Adrenal gland (tissue), 12 donors: ENCODE measurements around the gene MORN1. TPM values are rescaled to one million over a fixed set of nuclear protein-coding genes. Genes with fewer than 3 reads are reported as not detected.
A peak's percentile ranks its signal among the peaks of the same experiment; 100 is the strongest.

ENCODE experiments used
- DNase-seq, 7 donors: peaks; one replicate each; pipeline ENCODE4 v3.0.0-alpha.2; 2019 to 2020
- H3K27ac ChIP-seq, 5 donors: fragments of 200-600 bp; sonication (generic) in 4 of 5; 1 replicate in 3 of 5; 2 replicates in 2 of 5; pipeline versions ENCODE4 v1.5.1 to v1.8.0; 2016 to 2020; ENCODE audit warnings: mild to moderate bottlenecking in 1 of 5
- H3K27me3 ChIP-seq: fragments of 200-600 bp; 2 replicates; pipeline ENCODE4 v1.8.0; 2021
- H3K36me3 ChIP-seq, 2 donors: fragments of 200-600 bp; replicated peaks in 1 of 2; 1 replicate in 1 of 2; 2 replicates in 1 of 2; pipeline versions ENCODE4 v1.5.1 to v1.8.0; 2018 to 2022
- H3K4me1 ChIP-seq, 2 donors: fragments of 200-600 bp; replicated peaks in 1 of 2; 1 replicate in 1 of 2; 2 replicates in 1 of 2; pipeline versions ENCODE4 v1.5.1 to v1.8.0; 2018 to 2021
- H3K4me3 ChIP-seq, 4 donors: fragments of 200-600 bp; sonication (generic) in 3 of 4; one replicate each; pipeline ENCODE4 v1.5.1; 2016 to 2018
- H3K9me3 ChIP-seq, 3 donors: fragments of 200-600 bp; sonication (generic) in 1 of 3; replicated peaks in 1 of 3; 1 replicate in 2 of 3; 2 replicates in 1 of 3; pipeline versions ENCODE4 v1.5.1 to v1.8.0; 2016 to 2021
- POLR2A ChIP-seq, 2 donors: fragments of 450-650 bp; IDR thresholded peaks; one replicate each; pipeline ENCODE4 v1.6.1; 2017; ENCODE audit warnings: antibody characterized with exemption in 2 of 2, mild to moderate bottlenecking in 2 of 2, moderate library complexity in 1 of 2
- WGBS, 4 donors: extraction: QIAGEN DNeasy Blood & Tissue Kit in 2 of 4; methylation state at CpG; one replicate each; pipeline versions ENCODE4 v1.1.5 to v1.1.7; 2013 to 2017; 5-methylcytosine and 5-hydroxymethylcytosine counted together
- intact Hi-C, 2 donors: fragments of 100-400 bp; cut with DNase I; formaldehyde crosslinking; loops; one replicate each; pipeline versions ENCODE4 v1.14.1 to v1.15.0; 2022 to 2023
- polyA plus RNA-seq, 3 donors: library from polyadenylated mRNA; stranded (reverse); fragments of 200-250 nt in 2 of 3; fragments of 350-450 nt in 1 of 3; fragmentation: Illumina TruSeq in 1 of 3; extraction: RNeasy Lipid Tissue Mini Kit (QIAGEN cat#74804) in 1 of 3; gene quantifications; one replicate each; pipeline ENCODE4 v1.2.3, GENCODE V29; 2013 to 2014
- total RNA-seq, 9 donors: library from RNA; depleted of rRNA in 4 of 9; stranded (reverse); fragments of >200 nt in 4 of 9; fragments of 120-200 nt in 1 of 9; fragmentation: NEBNext Ultra II Directional in 1 of 9; extraction: Animal tissue kit (Norgen Biotek cat#: 25700) in 1 of 9; gene quantifications; one replicate each; pipeline versions ENCODE4 v1.1.0 to v1.2.4, GENCODE V29; 2013 to 2023
- TF ChIP-seq, protein P1 (sequence below), 6 experiments: fragments of 450-650 bp in 4 of 6; fragments of 200-600 bp in 2 of 6; sonication (generic) in 1 of 6; IDR thresholded peaks; 1 replicate in 5 of 6; 2 replicates in 1 of 6; pipeline versions ENCODE4 v1.5.1 to v1.8.0; 2016 to 2021; ENCODE audit warnings: antibody characterized with exemption in 6 of 6, mild to moderate bottlenecking in 2 of 6, moderate library complexity in 1 of 6
- donor health status: healthy with polysubstance abuse.
- donor health status: Bipolar disorder and iron deficiency.
- donor health status: DM: yes; HTN: yes; CAD: no.
- donor health status: DM: no; HTN: no; CAD: no.
- donor health status: DM: no; HTN: no; CAD: no.
- donor health status: DM: yes; HTN: yes; CAD: no.

Gene MORN1
- total and polyA plus RNA-seq, 12 donors = 1.8 to 14.1 (median 8.7) TPM

DNA sequence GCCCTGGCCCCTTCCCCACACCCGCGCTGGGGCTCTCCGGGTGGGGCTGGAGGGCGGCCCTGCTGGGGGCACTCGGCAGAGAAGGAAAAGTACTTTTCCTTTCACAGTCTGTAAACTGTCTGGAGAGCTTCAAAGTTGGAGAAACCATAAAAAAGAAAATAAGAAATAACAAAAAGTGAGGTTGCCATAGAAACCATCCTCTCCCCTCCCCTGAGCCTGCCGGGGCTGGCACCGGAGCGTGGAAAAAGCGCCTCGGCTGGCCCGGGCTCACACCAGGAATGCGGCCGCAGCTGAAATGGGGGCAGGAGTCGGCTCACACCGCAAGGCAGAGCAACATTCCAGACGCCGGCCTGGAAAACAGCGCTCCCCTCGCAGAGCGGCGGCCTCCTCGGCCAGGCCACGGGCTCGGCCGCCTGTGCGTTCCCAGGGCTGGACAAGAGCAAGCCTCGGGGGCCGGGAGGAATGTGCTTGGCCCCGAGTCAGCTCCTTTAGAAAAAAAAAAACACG, 69.2 kb downstream of the MORN1 start:
- DNase-seq = peak in 3 of 7 donors; percentile 43 to 72 (median 46)
- WGBS, 4 donors = 35 to 41% (median 40%) methylated on average over 29 to 30 of the region's 30 CpGs
- peak overlapping the region in 2 of 5 donors; percentile 34 to 80 for H3K27ac ChIP-seq
- no peaks in the 10 kb centered on the region for H3K9me3 ChIP-seq
- intact Hi-C loops = no loop called here
- H3K27me3 ChIP-seq = peaks cover 10% of the 10 kb centered on the region
- H3K4me1 ChIP-seq = peaks cover 0 to 12% of the 10 kb centered on the region in 2 donors
- H3K36me3 ChIP-seq = no peaks in the 10 kb centered on the region
- TF ChIP-seq POLR2A (IDR thresholded peaks at IDR 0.05) = no peak
- TF ChIP-seq, protein P1, sequence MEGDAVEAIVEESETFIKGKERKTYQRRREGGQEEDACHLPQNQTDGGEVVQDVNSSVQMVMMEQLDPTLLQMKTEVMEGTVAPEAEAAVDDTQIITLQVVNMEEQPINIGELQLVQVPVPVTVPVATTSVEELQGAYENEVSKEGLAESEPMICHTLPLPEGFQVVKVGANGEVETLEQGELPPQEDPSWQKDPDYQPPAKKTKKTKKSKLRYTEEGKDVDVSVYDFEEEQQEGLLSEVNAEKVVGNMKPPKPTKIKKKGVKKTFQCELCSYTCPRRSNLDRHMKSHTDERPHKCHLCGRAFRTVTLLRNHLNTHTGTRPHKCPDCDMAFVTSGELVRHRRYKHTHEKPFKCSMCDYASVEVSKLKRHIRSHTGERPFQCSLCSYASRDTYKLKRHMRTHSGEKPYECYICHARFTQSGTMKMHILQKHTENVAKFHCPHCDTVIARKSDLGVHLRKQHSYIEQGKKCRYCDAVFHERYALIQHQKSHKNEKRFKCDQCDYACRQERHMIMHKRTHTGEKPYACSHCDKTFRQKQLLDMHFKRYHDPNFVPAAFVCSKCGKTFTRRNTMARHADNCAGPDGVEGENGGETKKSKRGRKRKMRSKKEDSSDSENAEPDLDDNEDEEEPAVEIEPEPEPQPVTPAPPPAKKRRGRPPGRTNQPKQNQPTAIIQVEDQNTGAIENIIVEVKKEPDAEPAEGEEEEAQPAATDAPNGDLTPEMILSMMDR (IDR thresholded peaks at IDR 0.05) = no peak
- no peak overlapping the region for H3K4me3 ChIP-seq

DNA sequence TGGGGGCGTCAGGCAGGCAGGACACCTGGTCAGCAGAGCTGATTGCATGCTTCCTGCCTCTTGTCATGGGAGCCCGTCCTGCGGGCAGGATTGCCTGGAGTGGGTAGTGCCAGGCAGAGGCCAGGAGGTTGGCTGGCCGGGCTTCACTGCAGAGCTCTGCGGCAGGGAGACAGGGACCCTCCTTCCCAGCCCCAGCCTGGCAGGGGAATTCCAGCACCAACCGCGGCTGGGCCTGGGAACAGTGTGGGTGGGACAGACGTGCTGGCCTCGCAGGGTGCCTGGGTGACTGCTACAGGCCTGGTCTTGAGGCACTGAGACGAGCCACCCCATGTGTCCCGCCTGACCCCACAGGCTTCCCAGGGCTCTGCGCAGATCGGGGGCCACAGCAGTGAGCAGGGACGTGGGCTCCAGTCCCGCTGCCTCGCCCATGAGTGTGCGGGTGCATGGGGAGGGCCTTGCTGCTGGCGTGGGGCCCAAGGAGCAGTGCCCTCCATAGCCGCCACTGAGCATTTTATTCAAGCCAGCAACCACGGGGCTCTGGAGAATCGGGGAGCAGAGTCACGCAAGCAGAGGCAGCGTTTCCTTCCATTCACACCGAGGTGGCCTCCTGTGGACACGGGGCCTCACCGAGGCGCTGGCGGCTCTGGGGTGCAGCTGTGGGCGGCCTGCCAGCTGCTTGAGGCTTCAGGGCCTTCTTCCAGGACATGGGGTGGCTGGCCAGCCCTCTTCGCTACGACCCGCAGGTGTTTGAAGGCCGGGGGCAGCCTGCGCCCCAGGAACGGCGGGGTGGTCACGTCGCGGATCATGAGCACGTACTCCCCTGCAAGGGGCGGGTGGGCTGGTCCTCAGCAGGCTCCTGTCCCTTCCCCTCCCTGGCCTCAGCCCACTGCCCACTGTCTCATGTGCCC, 70.3 kb downstream of the MORN1 start:
- no peak overlapping the region for H3K4me3 ChIP-seq
- no peak for DNase-seq
- peaks cover 0 to 12% of the 10 kb centered on the region in 2 donors for H3K4me1 ChIP-seq
- TF ChIP-seq POLR2A (IDR thresholded peaks at IDR 0.05) = no peak
- TF ChIP-seq, protein P1 (IDR thresholded peaks at IDR 0.05) = no peak
- peaks cover 10% of the 10 kb centered on the region for H3K27me3 ChIP-seq
- WGBS, 4 donors = 70 to 82% (median 78%) methylated on average over 6 to 41 of the region's 41 CpGs
- H3K9me3 ChIP-seq = no peaks in the 10 kb centered on the region
- intact Hi-C loops = no loop called here
- H3K36me3 ChIP-seq = no peaks in the 10 kb centered on the region
- peak overlapping the region in 1 of 5 donors; percentile 72 for H3K27ac ChIP-seq

DNA sequence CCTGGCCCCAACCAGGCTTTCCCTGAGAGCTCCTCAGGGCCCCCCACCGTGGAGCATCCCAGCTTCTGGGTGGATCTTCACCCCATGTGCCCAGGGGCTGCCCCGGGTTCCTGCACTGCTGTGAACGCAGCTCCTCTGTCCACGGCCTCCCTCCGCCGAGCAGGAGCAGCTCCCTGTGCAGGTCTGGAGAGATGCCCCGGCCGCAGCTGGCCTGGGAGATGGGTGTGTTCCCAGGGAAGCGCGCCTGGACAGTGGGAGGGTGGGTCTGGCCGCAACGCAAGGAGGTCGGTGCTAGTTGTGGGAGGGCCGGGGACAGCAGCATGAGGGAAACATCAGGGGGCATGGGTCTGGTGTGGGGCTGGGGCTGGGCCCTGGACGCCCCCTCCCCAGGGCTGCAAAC, 71.3 kb downstream of the MORN1 start:
- Histone ChIP-seq H3K4me1 (peaks cover 3 to 19% of the 10 kb centered on the region in 2 donors), H3K27ac (peak overlapping the region in 1 of 5 donors; percentile 22), H3K4me3 (no peak overlapping the region), H3K36me3 (no peaks in the 10 kb centered on the region), H3K27me3 (peaks cover 10% of the 10 kb centered on the region), H3K9me3 (no peaks in the 10 kb centered on the region)
- 74 to 86% (median 83%) methylated on average over 2 to 15 of the region's 15 CpGs for WGBS, 4 donors
- intact Hi-C loops = no loop called here
- no peak for TF ChIP-seq POLR2A (IDR thresholded peaks at IDR 0.05)
- TF ChIP-seq, protein P1 (IDR thresholded peaks at IDR 0.05) = no peak
- no peak for DNase-seq

DNA sequence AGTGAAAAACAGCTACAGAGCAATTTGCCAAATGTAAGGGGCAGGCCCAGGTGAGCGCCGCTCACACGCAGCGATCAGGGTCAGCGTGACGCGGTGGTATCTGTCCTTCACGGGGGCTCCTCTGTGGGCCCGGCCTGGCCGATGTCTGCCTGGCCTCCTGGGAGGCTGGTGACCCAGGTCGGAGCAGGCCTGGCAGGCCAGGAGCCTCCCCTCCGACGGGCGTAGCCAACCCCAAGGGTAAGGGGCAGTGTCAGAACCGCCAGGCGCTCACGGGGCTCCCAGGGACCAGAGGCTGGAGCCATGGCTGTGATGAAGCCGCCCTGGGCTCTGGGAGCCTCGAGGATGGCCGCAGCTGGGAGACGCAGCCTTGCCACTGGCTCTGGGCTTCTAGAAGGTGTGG, 72.1 kb downstream of the MORN1 start:
- H3K9me3 ChIP-seq = no peaks in the 10 kb centered on the region
- DNase-seq = no peak
- 79 to 87% (median 83%) methylated on average over 15 to 21 of the region's 21 CpGs for WGBS, 4 donors
- TF ChIP-seq, protein P1 (IDR thresholded peaks at IDR 0.05) = no peak
- no peak for TF ChIP-seq POLR2A (IDR thresholded peaks at IDR 0.05)
- peaks cover 10% of the 10 kb centered on the region for H3K27me3 ChIP-seq
- H3K36me3 ChIP-seq = no peaks in the 10 kb centered on the region
- intact Hi-C loops = loop anchor here (5.0 kb wide), 3 partner anchors 87 to 122 kb away; no protein-coding TSS in a partner anchor
- peaks cover 3 to 25% of the 10 kb centered on the region in 2 donors for H3K4me1 ChIP-seq
- H3K4me3 ChIP-seq = no peak overlapping the region
- H3K27ac ChIP-seq = peak overlapping the region in 1 of 5 donors; percentile 22
